GM12878 (cell line): ENCODE measurements around the gene FAM151A. TPM values are rescaled to one million over a fixed set of nuclear protein-coding genes. Genes with fewer than 3 reads are reported as not detected.

Source experiments
- ATAC-seq: fragments of 200-7000 bp; cut with Tn5 transposase; 3 replicates; pipeline ENCODE4 v1.9.1; 2020; ENCODE audit warnings: mild to moderate bottlenecking, moderate library complexity
- BruUV-seq: library from RNA; stranded (reverse); fragments of 400-500 nt; replicated peaks from 2 replicates; lab custom pipeline; 2021; lab: Mats Ljungman, UMichigan
- CTCF ChIA-PET: fragments of 300-600 bp; sonication (Branson Sonifier 250); formaldehyde crosslinking; extraction: SDS; loops from one replicate; lab custom pipeline; 2021; ENCODE audit warnings: inconsistent platforms; lab: Yijun Ruan, JAX
- POLR2A ChIA-PET: fragments of 350-600 bp; formaldehyde crosslinking; extraction: SDS; loops from one replicate; lab custom pipeline; 2021; ENCODE audit warnings: inconsistent platforms; lab: Charles Lee
- RAD21 ChIA-PET: fragments of 300-600 bp; sonication (Branson Sonifier 250); formaldehyde crosslinking; loops from one replicate; lab custom pipeline; 2023; ENCODE audit warnings: antibody characterized with exemption; ENCODE audit not compliant: unreplicated experiment; lab: Charles Lee
- SMC1A ChIA-PET: fragments of 300-600 bp; sonication (Branson Sonifier 250); formaldehyde crosslinking; loops from one replicate; lab custom pipeline; 2023; ENCODE audit not compliant: unreplicated experiment, uncharacterized antibody; lab: Charles Lee
- DNase-seq: peaks from one replicate; pipeline ENCODE4 v3.0.0-alpha.2; 2011; ENCODE audit warnings: low read depth, low spot score
- FAIRE-seq: peaks from 3 replicates; lab custom pipeline; 2011; peaks lifted over from hg19 to GRCh38; lab: Jason Lieb, UNC
- H2AFZ ChIP-seq: 2 replicates; pipeline ENCODE4 v1.6.0; 2011; ENCODE audit warnings: low read depth, low read length, control low read depth; ENCODE audit not compliant: control insufficient read depth
- H3K27ac ChIP-seq: 2 replicates; pipeline ENCODE4 v1.5.1; 2011; ENCODE audit warnings: control low read depth; ENCODE audit not compliant: control insufficient read depth, insufficient read depth
- H3K27me3 ChIP-seq, 2 experiments: replicated peaks in 1 of 2; 2 replicates each; pipeline versions ENCODE4 v1.6.0 to v1.6.1; 2011; ENCODE audit warnings: low read length in 1 of 2; ENCODE audit not compliant: control insufficient read depth in 2 of 2, insufficient read depth in 2 of 2
- H3K36me3 ChIP-seq, 2 experiments: 2 replicates each; pipeline ENCODE4 v1.5.1; 2011; ENCODE audit warnings: low read length in 1 of 2; ENCODE audit not compliant: control insufficient read depth in 2 of 2, insufficient read depth in 2 of 2
- H3K4me1 ChIP-seq: 2 replicates; pipeline ENCODE4 v1.6.1; 2011; ENCODE audit warnings: mild to moderate bottlenecking, low read length, moderate library complexity, mixed read lengths; ENCODE audit not compliant: control insufficient read depth, insufficient read depth
- H3K4me2 ChIP-seq: 2 replicates; pipeline ENCODE4 v1.6.0; 2011; ENCODE audit warnings: control low read depth; ENCODE audit not compliant: control insufficient read depth, insufficient read depth
- H3K4me3 ChIP-seq: fragments of 200-600 bp; sonication (generic); 2 replicates; pipeline ENCODE4 v1.5.1; 2016
- H3K79me2 ChIP-seq: 2 replicates; pipeline ENCODE4 v1.6.0; 2011; ENCODE audit warnings: low read length; ENCODE audit not compliant: control insufficient read depth, insufficient read depth
- H3K9ac ChIP-seq: 2 replicates; pipeline ENCODE4 v1.8.0; 2011; ENCODE audit warnings: low read length, control low read depth, mixed read lengths; ENCODE audit not compliant: control insufficient read depth, insufficient read depth
- H3K9me3 ChIP-seq: replicated peaks from 3 replicates; pipeline ENCODE4 v1.5.1; 2011; ENCODE audit warnings: mild to moderate bottlenecking, low read length; ENCODE audit not compliant: control insufficient read depth, insufficient read depth
- H4K20me1 ChIP-seq: 2 replicates; pipeline ENCODE4 v1.6.0; 2011; ENCODE audit not compliant: control insufficient read depth, insufficient read depth
- BHLHE40 ChIP-seq, 2 experiments: fragments of 450-650 bp in 1 of 2; IDR thresholded peaks; 2 replicates each; pipeline ENCODE4 v1.6.1; 2011 to 2017; ENCODE audit warnings: low read depth in 2 of 2, borderline replicate concordance in 1 of 2, improper control_type of control experiment in 1 of 2, low read length in 1 of 2, mild to moderate bottlenecking in 1 of 2
- BMI1 ChIP-seq: fragments of 450-650 bp; IDR thresholded peaks from 2 replicates; pipeline ENCODE4 v1.6.1; 2016; ENCODE audit warnings: mild to moderate bottlenecking, moderate library complexity, borderline replicate concordance
- FOXK2 ChIP-seq: fragments of 450-650 bp; IDR thresholded peaks from 2 replicates; pipeline ENCODE4 v1.6.1; 2017; ENCODE audit warnings: mild to moderate bottlenecking, moderate library complexity
- SIN3A ChIP-seq: IDR thresholded peaks from 2 replicates; pipeline ENCODE4 v1.6.1; 2012; ENCODE audit warnings: low read depth, low read length, improper control_type of control experiment
- SIX5 ChIP-seq: IDR thresholded peaks from 2 replicates; pipeline ENCODE4 v1.6.1; 2011; ENCODE audit warnings: mild to moderate bottlenecking, low read depth, low read length, moderate library complexity; ENCODE audit not compliant: severe bottlenecking
- ZBED1 ChIP-seq: IDR thresholded peaks from 2 replicates; pipeline ENCODE4 v1.6.1; 2016; ENCODE audit warnings: borderline replicate concordance
- ZNF24 ChIP-seq: fragments of 450-650 bp; IDR thresholded peaks from 2 replicates; pipeline ENCODE4 v1.6.1; 2017; ENCODE audit warnings: antibody characterized with exemption, mild to moderate bottlenecking
- WGBS: methylation state at CpG from one replicate; pipeline ENCODE4 v1.1.6; 2016; ENCODE audit warnings: low lambda C conversion rate; ENCODE audit not compliant: insufficient replicate concordance, insufficient coverage; ENCODE audit errors: missing lambda C conversion rate; 5-methylcytosine and 5-hydroxymethylcytosine counted together
- in situ Hi-C: fragments of 300-500 bp; cut with MboI; formaldehyde crosslinking; loops from 9 replicates; pipeline ENCODE4 v1.14.3; 2018; ENCODE audit warnings: mixed read lengths
- intact Hi-C: fragments of 100-400 bp; cut with micrococcal nuclease; formaldehyde crosslinking; loops from one replicate; pipeline ENCODE4 v1.14.2; 2022; ENCODE audit not compliant: unreplicated experiment
- polyA plus RNA-seq, 11 experiments: library from polyadenylated mRNA; depleted of rRNA in 4 of 11; unstranded in 6 of 11; stranded (reverse) in 5 of 11; fragments of >200 nt; fragmentation: Nextera tagmentation in 4 of 11; fragmentation: Illumina TruSeq in 1 of 11; extraction: Ambion mirVana in 4 of 11; extraction: Trizol in 1 of 11; gene quantifications; 1 replicate in 1 of 11; 2 replicates in 10 of 11; pipeline versions ENCODE4 v1.2.1 to v1.2.3, GENCODE V29; 2011 to 2016; ENCODE audit warnings: inconsistent platforms in 2 of 11, missing spikeins in 2 of 11, low read depth in 1 of 11
- total RNA-seq, 4 experiments: library from RNA; depleted of rRNA in 3 of 4; stranded (reverse); fragments of >200 nt in 3 of 4; fragmentation: Illumina TruSeq in 1 of 4; extraction: Trizol in 1 of 4; gene quantifications; 2 replicates each; pipeline versions ENCODE4 v1.2.1 to v1.2.3, GENCODE V29; 2013 to 2021
- TF ChIP-seq, protein P1 (sequence below): fragments of 450-650 bp; IDR thresholded peaks from 2 replicates; pipeline ENCODE4 v1.6.1; 2017; ENCODE audit warnings: antibody characterized with exemption, mild to moderate bottlenecking, moderate library complexity

FAM151A gene
- total and polyA plus RNA-seq, 10 of the 15 experiments (the other 5 are each of a cell fraction or from before 2014, with no cell fraction given), result 0.09 to 0.34 (median 0.14) TPM; not detected in 5

- ATAC-seq (no peak), DNase-seq (no peak), FAIRE-seq (no peak)
- POLR2A ChIA-PET, result no interaction called here
- Histone ChIP-seq H3K27me3 (no peaks in the 10 kb centered on the region), H3K36me3 (no peaks in the 10 kb centered on the region), H2AFZ (no peak overlapping the region), H3K4me2 (no peak overlapping the region), H3K4me1 (no peaks in the 10 kb centered on the region; the same call in 1 of the 2 replicates), H4K20me1 (no peaks in the 10 kb centered on the region), H3K4me3 (no peak overlapping the region), H3K9ac (no peak overlapping the region), H3K27ac (no peak overlapping the region)
- WGBS, result 87% methylated on average over 3 of the region's 3 CpGs
- intact Hi-C loops, result no loop called here
- BruUV-seq, result no TSS peak
- SMC1A ChIA-PET, result no interaction called here
- in situ Hi-C loops, result no loop called here
- CTCF ChIA-PET, result interaction anchor here (0.6 kb wide), 1 partner anchor 84 kb away, joined by 3 read pairs; no protein-coding TSS in a partner anchor
- TF ChIP-seq, protein P1, sequence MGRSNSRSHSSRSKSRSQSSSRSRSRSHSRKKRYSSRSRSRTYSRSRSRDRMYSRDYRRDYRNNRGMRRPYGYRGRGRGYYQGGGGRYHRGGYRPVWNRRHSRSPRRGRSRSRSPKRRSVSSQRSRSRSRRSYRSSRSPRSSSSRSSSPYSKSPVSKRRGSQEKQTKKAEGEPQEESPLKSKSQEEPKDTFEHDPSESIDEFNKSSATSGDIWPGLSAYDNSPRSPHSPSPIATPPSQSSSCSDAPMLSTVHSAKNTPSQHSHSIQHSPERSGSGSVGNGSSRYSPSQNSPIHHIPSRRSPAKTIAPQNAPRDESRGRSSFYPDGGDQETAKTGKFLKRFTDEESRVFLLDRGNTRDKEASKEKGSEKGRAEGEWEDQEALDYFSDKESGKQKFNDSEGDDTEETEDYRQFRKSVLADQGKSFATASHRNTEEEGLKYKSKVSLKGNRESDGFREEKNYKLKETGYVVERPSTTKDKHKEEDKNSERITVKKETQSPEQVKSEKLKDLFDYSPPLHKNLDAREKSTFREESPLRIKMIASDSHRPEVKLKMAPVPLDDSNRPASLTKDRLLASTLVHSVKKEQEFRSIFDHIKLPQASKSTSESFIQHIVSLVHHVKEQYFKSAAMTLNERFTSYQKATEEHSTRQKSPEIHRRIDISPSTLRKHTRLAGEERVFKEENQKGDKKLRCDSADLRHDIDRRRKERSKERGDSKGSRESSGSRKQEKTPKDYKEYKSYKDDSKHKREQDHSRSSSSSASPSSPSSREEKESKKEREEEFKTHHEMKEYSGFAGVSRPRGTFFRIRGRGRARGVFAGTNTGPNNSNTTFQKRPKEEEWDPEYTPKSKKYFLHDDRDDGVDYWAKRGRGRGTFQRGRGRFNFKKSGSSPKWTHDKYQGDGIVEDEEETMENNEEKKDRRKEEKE, result no peak
- TF ChIP-seq SIX5, result no peak
- TF ChIP-seq BHLHE40 (IDR thresholded peaks at IDR 0.05; ENCODE audit: borderline replicate concordance in 1 of 2, low read depth in 2 of 2, low read length in 1 of 2), result no peak
- no peak for TF ChIP-seq BMI1
- TF ChIP-seq ZBED1, result no peak
- no peak for TF ChIP-seq SIN3A
- TF ChIP-seq ZNF24, result no peak
- no peak for TF ChIP-seq FOXK2
- TF ChIP-seq, all 136 proteins: peak for 0
- RAD21 ChIA-PET, result no interaction called here
- H3K9me3 ChIP-seq, result no peaks in the 10 kb centered on the region
- H3K79me2 ChIP-seq, result no peaks in the 10 kb centered on the region
These were observed 52.0 kb downstream of the FAM151A start for GRCh38 chr1:54571326-54571725.
